Liver (tissue), 3 donors: Measurements from ENCODE around the gene MBD6.

Experiments
- CTCF ChIP-seq: fragments of 150-350 bp; IDR thresholded peaks from 2 replicates; pipeline ENCODE4 v1.5.1; 2017; ENCODE audit warnings: improper control_type of control experiment, low read depth, low read length; ENCODE audit not compliant: missing input control
- RAD21 ChIP-seq, 2 donors: IDR thresholded peaks; 2 replicates each; pipeline ENCODE4 v1.6.1; 2016; ENCODE audit warnings: antibody characterized with exemption in 2 of 2, mild to moderate bottlenecking in 2 of 2
- donor health status: healthy.
- donor health status: healthy.

GRCh38 chr12:57575771-57576612 is 53.4 kb downstream of the MBD6 start:
- TF ChIP-seq CTCF (no peak), RAD21 (IDR thresholded peaks at IDR 0.05) (no peak)
